Activated CD8-positive, alpha-beta memory T cell treated with anti-CD3 and anti-CD28 coated beads for 36 hours (primary cell): Measurements from ENCODE around the gene PTPRU. TPM values are rescaled to one million over a fixed set of nuclear protein-coding genes. Genes with fewer than 3 reads are reported as not detected.
"Not testable (repeated sequence)": the region's sequence is repeated elsewhere in the genome, so short reads cannot be mapped to it uniquely, and the experiment has no call there.

Experiments
- CTCF ChIA-PET: fragments of 350-600 bp; sonication (Branson Sonifier 250); formaldehyde crosslinking; loops from one replicate; lab custom pipeline; 2021; ENCODE audit warnings: antibody characterized with exemption; lab: Charles Lee
- POLR2A ChIA-PET: fragments of 350-600 bp; sonication (Branson Sonifier 250); formaldehyde crosslinking; loops from one replicate; lab custom pipeline; 2021; ENCODE audit warnings: antibody characterized with exemption; lab: Charles Lee
- total RNA-seq, 2 experiments: library from RNA; stranded (reverse); gene quantifications; one replicate each; pipeline ENCODE4 v1.2.3, GENCODE V29; 2021

The PTPRU gene
- total RNA-seq, 2 experiments from 2014 or later: 0.34 to 0.42 TPM

DNA sequence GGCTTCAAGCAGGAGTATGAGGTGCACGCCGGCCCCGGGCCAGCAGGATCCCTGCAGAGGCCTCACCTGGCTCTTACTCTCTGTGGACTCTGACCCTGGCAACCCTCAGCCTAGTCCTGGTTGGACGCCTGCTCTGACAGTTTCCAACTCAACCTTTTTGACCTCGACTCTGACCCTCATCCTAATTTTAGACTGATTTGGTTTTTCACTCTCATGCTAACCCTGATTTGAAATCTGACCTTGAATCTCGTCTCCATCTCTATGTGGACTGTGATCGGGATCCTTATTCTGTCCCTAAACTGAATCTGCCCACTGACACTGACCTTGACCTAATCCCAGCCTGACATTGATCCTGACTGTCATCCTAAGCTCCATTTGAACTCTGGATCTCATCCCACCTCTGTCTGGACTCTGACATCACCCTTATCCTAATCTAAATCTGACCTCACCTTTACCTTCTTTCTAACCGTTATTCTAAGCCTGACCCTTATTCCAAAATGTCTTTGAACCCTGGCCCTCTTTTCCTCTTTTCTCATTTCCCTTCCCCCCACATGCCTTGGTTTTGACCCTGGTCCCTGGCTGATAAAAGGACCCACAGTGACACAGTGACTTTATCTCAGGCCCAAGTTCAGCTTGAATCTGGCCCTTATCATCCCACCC, 67.8 kb downstream of the PTPRU start:
- ChIA-PET POLR2A (no interaction called here), CTCF (no interaction called here)

- ChIA-PET POLR2A (no interaction called here), CTCF (interaction anchor here (0.6 kb wide), 1 partner anchor 928 kb away, joined by 3 read pairs; no protein-coding TSS in a partner anchor)
Measured at GRCh38 chr1:29305943-29306342, 69.6 kb downstream of the PTPRU start.

DNA sequence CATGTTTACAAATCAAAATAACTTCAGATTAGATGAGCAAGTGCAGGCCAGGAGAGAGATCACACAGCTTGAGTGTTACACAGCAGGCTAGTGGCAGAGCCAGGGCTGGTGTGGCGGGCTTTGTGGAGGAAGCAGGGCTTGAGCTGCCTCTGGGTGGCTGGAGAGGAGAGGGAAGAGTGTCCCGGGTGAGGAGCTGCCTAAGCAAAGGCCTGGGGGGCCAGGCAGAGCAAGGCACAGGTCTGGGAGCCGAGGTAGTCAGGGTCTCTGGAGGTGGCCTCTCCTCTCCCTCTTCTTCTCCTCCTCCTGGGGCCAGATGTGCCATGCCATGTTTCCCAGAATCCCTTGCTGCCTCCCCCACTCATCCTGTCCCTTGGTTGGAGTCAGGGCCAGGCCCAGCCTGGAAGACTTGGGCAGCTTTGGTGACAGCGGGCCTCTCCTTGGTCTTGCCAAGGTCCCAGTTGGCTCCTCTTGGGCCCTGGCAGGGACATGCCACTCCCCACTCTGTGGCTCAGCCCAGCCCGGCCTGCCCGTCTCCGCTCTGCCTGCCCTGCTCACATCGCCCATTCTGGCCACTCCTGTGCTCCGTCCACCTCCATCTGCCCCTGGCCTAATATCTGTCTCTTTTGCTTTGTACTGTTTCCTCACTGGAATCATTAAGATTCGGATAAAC, 70.3 kb downstream of the PTPRU start:
- ChIA-PET POLR2A (no interaction called here), CTCF (interaction anchor here (0.6 kb wide), 1 partner anchor 929 kb away, joined by 3 read pairs; no protein-coding TSS in a partner anchor)

DNA sequence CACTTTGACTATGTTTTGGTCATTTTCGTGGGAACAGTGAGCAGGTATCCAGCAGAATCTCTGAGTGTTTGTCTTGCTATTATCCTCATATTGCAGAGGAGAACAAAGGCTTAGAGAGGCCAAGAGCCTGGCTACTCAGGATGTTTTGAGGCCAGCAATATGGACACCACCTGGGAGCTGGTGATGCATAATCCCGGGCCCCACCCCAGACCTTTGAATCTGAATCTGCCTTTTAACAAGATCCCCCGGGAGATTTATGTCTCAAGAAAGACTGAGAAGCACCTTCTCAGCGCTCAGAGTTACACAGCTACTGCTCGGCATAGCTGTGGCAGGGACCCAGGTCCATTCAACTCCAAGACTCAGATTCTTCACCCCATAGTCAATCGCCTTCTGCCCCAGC, 72.8 kb downstream of the PTPRU start:
- CTCF ChIA-PET: no interaction called here
- POLR2A ChIA-PET: no interaction called here

DNA sequence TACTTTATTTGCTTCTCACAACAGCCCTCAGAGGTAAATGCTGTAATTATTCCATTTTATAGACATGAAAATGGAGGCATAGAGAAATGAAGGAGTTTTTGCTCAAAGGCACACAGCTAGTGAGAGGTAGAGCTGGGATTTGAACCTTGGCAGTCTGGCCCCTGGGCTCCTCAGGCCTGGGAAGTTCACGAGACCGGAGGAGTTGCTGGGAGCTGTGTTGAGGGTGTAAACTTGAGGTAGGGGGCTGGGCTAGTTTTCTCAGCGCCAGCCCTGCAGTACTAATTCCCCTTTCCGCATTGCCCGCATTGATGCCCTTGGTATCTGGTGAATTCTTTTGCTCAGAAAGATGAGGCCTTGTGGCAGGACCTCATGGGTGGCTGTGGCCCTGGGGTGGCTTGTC, 73.3 kb downstream of the PTPRU start:
- ChIA-PET CTCF (no interaction called here), POLR2A (no interaction called here)

DNA sequence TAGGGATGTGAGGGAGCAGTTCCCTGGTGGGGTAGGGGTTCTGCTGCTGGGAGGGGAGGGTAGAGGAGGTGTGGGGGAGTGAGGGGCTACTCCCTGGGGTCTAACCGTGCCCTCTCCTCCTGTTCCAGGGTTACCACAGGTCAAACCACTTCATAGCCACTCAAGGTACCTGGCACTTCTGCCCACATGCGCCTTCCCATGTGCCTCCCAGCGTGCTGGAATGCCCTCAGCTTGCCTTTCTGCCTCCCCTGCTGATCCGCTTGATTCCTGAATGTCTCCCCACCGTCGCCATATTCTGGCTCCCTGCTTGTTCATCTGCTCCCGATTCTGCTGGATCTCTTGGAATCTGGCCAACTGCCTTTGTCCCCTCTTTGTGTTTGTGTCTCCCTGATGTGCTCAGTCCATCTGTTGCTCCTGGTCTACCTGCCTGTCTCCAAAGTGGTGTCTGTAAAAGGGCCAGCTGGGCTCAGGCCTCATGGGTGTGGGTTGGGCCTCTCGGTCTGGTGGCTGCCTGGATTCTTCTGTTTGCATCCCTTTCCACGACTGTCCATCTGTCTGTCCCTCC, 74.4 kb downstream of the PTPRU start:
- ChIA-PET POLR2A (no interaction called here), CTCF (no interaction called here)

DNA sequence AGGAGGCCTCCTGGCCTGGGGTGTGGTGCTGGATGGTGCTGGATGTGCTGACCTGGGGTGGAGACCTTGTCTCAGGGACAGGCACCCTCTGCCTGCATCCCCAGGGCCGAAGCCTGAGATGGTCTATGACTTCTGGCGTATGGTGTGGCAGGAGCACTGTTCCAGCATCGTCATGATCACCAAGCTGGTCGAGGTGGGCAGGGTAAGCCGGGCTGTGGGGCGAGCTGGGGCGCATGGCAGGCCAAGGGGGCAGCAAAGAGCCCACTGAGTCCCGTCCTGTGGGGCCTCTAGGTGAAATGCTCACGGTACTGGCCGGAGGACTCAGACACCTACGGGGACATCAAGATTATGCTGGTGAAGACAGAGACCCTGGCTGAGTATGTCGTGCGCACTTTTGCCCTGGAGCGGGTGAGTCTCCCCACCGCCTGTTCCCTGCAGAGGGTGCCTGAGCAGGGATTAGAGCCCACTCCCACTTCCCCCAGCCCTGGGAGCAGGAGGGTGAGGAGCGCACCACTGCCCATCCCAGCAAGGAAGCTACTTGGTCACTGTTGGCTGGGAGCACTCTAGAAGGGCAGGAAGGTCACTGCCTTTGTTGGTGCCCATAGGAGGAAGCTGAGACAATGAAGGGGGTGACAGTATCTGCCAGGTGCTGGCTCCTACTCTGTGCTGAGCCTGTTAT, 75.2 kb downstream of the PTPRU start:
- POLR2A ChIA-PET: no interaction called here
- CTCF ChIA-PET: no interaction called here

DNA sequence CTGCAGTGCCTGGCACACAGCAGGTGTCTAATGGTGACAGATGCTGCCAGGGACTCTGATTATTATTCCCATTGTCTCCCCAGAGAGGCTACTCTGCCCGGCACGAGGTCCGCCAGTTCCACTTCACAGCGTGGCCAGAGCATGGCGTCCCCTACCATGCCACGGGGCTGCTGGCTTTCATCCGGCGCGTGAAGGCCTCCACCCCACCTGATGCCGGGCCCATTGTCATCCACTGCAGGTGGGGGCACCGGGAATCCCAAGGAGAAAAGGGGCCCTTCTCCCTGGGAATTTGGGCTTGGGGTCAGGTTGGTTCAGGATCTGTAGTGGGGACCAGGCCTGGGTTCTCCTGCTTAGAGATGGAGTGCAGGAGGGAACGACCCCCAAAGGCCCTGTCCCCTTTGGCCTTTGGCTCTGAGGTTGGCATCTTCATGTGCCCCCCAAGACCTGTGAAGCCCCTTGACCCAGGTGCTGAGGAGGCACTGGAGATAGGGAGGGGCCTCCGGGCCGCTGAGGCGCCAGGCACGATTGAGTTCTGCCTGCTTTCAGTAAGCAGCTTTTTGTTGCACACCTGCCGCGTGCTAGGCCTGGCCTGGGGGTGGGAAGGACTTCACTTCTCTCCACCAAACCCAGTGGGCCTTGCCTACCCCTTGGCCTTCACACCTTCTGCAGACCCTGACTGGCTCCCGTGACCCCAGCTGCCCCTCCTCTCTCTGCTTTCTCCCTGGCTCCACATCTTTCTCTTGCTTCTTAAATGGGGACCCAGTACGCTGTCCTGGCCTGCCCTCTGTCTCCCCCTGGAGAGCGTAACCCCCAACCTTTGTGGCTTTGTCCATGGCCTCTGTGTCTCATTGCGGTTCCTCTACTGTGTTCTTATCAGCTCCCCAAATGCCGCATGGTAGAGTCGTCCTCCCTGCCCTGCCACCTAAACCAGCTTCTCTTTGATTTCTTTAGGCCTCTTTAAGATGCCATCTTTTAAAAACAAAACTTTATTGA, 76.4 kb downstream of the PTPRU start:
- ChIA-PET POLR2A (no interaction called here), CTCF (no interaction called here)

DNA sequence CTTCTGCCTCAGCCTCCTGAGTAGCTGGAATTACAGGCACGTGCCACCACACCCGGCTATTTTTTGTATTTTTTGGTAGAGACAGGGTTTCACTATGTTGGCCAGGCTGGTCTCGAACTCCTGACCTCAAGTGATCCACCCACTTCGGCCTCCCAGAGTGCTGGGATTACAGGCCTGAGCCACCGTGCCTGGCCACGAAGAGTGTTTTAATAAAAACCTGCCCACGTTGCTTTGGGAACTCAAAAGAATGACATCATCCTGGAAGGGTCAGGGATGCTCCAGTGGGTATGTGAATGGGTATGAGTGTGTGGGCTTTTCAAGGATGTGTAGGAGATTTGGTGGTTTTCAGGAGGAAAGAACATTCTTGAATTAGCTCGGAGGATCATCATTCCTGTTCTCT, 78.4 kb downstream of the PTPRU start:
- CTCF ChIA-PET, POLR2A ChIA-PET: not testable (repeated sequence)

DNA sequence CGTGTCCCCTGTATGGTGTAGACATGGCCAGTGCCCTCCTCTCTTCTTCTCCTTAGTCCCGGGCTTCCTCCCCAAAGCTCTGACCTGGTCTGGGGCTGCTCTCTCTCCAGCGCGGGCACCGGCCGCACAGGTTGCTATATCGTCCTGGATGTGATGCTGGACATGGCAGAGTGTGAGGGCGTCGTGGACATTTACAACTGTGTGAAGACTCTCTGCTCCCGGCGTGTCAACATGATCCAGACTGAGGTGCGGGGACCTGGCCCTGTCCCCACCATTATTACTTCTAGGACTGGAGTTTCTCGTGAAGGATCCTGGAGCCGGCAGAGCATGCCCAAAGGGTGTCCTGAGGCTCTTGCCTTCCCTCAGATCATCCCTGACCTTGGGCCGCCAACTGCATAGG, 78.9 kb downstream of the PTPRU start:
- POLR2A ChIA-PET: no interaction called here
- CTCF ChIA-PET: no interaction called here

- POLR2A ChIA-PET: no interaction called here
- CTCF ChIA-PET: no interaction called here
Measured at GRCh38 chr1:29315876-29316275, 79.6 kb downstream of the PTPRU start.

DNA sequence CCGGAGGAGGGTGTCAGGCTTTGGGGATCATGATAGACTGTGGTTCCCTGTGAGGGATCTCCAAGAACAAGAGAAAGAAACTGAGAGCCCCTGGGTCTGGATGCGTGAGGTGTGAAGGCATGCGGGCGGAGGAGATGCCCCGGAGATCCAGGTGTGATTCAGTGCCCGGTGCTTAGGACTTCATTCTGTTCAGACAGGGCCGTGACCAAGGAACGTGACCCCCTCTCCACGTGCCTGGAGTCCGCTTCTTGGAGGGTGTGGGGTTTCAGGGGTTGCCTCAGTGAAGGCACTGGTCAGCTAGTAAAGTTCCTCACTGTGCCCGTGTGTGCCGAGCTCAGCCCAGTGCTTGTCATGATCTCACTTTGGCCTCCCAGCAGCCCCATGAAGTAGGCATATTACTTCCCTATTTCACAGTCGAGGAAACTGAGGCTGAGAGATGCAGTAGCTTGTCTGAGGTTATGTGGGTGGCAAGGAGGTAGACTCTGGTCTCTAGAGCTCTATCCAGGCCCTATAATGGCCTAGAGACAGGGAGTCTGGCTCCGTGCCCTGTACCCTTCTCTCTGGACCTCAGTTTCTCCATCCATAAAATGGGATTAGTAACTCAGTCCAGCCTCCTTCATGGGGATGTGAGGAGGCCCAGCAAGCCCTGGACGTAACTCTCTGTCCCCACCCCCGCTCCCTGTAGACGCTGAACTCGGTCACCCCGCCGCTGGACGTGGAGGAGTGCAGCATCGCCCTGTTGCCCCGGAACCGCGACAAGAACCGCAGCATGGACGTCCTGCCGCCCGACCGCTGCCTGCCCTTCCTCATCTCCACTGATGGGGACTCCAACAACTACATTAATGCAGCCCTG, 81.0 kb downstream of the PTPRU start:
- ChIA-PET POLR2A (no interaction called here), CTCF (no interaction called here)

DNA sequence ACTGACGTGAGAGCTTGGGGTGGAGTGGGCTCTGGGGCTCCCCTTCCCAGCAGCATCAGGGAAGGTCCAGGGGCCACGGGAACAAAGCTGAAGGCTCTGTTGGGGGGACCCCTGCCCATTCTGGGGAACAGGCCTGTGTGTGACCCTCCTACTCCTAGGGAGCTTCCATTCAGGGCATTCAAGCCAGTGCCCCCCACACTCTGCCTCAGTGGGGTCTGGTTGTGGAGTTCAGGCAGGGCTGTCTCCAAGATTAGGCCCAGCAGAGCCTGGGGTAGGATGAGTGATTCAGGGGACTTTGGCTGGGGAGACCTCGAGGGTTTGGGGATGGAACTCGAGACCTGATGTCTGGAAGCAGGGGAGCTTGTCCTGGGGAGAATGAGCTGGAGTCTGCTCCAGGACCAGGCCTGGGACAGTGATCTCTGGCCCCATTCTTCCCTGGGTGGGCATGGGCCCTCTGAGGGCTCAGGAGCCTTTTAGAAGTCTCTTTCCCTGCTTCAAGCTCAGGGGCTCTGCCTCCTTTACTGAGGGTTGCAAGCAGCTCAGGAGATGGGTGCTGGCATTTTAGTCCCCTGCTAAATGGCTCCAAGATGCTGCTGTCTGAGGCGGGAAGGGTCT, 81.7 kb downstream of the PTPRU start:
- ChIA-PET CTCF (no interaction called here), POLR2A (no interaction called here)

DNA sequence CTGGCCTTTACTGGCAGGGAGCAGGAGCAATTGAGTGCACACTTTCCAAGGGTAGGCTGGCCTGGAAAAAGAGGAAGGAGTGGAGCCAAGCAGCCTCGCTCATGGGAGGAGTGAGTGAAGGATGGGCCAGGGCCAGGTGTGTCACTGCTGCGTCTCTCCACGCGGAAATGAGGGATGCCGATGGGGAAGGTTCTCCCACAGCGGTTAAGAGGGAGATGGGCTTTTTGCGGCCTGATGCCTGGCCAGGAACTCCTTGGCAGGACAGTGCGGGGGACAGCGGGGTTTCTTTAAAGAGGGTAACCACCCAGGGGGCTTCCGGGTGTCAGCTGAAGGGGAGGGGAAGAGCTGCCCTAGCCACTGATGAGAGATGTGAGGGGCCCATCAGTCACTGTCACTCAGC, 82.4 kb downstream of the PTPRU start:
- POLR2A ChIA-PET: no interaction called here
- CTCF ChIA-PET: no interaction called here

GRCh38 chr1:29319300-29320110, 83.2 kb downstream of the PTPRU start:
- POLR2A ChIA-PET: no interaction called here
- CTCF ChIA-PET: no interaction called here

GRCh38 chr1:29320156-29320940, 84.0 kb downstream of the PTPRU start:
- ChIA-PET CTCF (no interaction called here), POLR2A (no interaction called here)

DNA sequence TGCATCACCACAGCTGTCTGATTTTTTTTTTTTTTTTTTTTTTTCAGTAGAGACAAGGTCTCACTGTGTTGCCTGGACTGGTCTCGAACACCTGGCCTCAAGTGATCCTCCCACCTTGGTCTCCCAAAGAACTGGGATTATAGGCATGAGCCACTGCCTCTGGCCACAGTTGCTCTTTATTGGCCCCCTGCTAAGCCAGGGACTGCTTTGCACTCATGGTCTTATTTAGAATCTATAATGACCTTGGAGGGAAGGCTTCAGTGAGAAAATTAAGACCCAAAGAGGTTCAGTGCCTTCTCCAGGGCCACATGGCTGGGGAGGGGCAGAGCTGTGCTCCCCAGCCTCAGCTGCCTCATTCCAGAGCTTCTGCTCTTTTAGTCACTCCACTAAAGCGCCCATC, 84.9 kb downstream of the PTPRU start:
- ChIA-PET CTCF (no interaction called here), POLR2A (no interaction called here)
